RCC 7860 (cell line): ENCODE data around the gene DEF6.
A peak's percentile ranks its signal among the peaks of the same experiment; 100 is the strongest.

Experiments used
- DNase-seq: peaks from one replicate; pipeline ENCODE4 v3.0.0-alpha.2; 2015; ENCODE audit warnings: low spot score
- FAIRE-seq: peaks from 2 replicates; lab custom pipeline; 2012; peaks lifted over from hg19 to GRCh38; lab: Jason Lieb, UNC

Gene DEF6, protein sequence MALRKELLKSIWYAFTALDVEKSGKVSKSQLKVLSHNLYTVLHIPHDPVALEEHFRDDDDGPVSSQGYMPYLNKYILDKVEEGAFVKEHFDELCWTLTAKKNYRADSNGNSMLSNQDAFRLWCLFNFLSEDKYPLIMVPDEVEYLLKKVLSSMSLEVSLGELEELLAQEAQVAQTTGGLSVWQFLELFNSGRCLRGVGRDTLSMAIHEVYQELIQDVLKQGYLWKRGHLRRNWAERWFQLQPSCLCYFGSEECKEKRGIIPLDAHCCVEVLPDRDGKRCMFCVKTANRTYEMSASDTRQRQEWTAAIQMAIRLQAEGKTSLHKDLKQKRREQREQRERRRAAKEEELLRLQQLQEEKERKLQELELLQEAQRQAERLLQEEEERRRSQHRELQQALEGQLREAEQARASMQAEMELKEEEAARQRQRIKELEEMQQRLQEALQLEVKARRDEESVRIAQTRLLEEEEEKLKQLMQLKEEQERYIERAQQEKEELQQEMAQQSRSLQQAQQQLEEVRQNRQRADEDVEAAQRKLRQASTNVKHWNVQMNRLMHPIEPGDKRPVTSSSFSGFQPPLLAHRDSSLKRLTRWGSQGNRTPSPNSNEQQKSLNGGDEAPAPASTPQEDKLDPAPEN

GRCh38 chr6:35297601-35298481 is at the start of gene DEF6:
DEF6 (plus strand) TSS chr6:35297818; CDS start chr6:35297857, 39 bp downstream.
- FAIRE-seq, result no peak

DNA sequence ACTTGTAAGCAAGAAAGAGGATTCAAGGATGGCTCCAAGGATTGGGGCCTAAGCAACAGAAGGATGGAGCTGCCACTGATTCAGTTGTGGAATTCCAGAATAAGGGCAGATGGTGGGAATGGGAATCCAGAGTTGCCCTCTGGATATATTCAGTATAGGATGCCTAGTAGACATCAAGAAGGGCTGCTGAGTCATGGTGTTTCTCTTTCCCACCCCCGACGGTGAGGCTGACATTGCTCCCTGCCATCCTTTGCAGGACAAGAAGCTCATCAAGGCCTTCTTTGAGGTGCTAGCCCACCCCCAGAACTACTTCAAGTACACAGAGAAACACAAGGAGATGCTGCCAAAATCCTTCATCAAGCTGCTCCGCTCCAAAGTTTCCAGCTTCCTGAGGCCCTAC is 49.3 kb upstream of the DEF6 start:
- DNase-seq (no peak), FAIRE-seq (no peak)

More at GRCh38 chr6:35297601-35298481, at the start of gene DEF6:
- no peak for DNase-seq

DNA sequence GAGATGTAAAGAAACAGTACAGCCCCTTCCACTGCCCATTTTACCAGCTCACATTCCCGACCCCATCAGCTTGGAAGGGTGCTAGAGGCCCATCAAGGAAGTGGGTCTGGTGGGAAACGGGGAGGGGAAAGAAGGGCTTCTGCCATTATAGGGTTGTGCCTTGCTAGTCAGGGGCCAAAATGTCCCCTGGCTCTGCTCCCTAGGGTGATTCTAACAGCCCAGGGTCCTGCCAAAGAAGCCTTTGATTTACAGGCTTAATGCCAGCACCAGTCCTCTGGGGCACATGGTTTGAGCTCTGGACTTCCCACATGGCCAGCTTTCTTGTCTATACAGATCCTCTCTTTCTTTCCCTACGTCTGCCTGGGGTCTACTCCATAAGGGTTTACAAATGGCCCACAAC is 48.7 kb upstream of the DEF6 start:
- no peak for DNase-seq
- FAIRE-seq, result no peak

- DNase-seq (no peak), FAIRE-seq (no peak)
These were observed 45.7 kb upstream of the DEF6 start for GRCh38 chr6:35251949-35252348.

GRCh38 chr6:35253249-35253648 is 44.4 kb upstream of the DEF6 start:
- FAIRE-seq (no peak), DNase-seq (no peak)

DNA sequence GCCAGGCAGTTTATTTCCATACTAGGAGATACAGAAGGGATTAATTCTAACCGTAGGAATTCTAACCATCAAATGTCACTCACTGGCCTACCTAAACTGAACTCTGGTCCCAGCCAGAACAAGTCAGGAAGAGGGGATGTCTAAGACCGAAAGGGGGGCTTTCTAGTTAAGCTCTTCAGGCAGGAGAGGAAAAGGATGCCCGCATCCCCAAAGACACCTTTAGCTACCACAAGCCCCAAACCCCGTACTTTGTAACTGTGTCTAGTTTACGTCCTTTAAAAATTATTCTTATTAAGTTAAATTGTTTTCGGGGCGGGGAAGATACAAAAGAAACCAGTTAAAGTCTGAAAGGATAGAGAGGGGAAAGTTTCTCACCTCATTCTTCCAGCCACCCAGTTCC is 39.3 kb upstream of the DEF6 start:
- no peak for FAIRE-seq

DNA sequence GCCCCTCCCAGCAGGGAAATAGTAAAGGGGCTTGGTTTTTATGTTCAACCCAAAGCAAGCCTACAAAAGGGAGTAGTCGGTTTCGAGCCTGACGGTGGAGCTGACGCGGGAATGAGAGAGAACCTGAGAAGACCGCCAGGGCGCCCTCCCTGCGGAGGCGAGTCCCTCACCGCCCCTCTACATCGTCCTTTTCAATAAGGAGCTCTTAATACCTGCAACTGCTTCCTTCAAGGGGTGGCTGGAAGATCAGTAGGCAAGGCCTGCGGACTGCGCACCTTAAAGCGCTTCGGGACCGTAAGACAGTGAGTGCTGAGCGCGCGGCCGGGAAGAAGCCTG is 38.8 kb upstream of the DEF6 start:
- no peak for DNase-seq

More for the DNA sequence above, 39.3 kb upstream of the DEF6 start:
- no peak for DNase-seq

GRCh38 chr6:35259194-35259947 is 38.2 kb upstream of the DEF6 start, which contains the start of gene ZNF76:
ZNF76 (plus strand) TSS chr6:35259735; CDS start chr6:35281152, 21,417 bp downstream.
- DNase-seq, result peak; percentile 87
- FAIRE-seq, result peak; percentile 55

More for the DNA sequence above, 38.8 kb upstream of the DEF6 start:
- FAIRE-seq, result no peak

DNA sequence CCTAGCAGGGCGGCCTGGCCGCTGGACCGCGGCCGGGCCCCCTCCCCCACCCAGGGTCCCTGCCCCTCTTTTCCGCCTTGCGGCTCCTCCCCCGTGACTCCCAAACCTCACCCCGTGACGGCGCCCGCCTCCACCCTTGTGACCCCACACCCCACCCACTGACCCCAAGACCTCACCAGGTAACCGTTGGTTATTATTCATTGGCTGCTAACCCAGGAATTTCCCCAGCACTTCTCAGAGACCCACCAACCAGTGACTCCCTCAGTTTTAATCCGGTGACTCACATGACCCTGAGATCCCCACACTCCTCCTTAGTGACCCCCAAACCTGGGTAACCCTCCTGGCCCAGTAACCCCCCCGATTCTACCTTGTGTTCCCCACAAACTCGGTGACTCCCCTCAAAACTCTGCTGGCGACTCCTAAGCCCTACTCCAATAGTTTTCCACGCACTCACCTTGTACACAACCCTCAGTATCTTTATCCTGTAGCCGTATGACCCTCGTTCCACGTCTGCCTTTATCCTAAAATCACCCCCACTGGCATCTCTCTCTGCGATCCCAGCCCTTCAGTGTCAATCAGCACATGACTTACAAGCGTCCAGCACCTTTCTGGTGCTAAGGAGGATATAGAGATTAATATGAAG is 37.5 kb upstream of the DEF6 start:
- DNase-seq (peak; percentile 30), FAIRE-seq (no peak)

DNA sequence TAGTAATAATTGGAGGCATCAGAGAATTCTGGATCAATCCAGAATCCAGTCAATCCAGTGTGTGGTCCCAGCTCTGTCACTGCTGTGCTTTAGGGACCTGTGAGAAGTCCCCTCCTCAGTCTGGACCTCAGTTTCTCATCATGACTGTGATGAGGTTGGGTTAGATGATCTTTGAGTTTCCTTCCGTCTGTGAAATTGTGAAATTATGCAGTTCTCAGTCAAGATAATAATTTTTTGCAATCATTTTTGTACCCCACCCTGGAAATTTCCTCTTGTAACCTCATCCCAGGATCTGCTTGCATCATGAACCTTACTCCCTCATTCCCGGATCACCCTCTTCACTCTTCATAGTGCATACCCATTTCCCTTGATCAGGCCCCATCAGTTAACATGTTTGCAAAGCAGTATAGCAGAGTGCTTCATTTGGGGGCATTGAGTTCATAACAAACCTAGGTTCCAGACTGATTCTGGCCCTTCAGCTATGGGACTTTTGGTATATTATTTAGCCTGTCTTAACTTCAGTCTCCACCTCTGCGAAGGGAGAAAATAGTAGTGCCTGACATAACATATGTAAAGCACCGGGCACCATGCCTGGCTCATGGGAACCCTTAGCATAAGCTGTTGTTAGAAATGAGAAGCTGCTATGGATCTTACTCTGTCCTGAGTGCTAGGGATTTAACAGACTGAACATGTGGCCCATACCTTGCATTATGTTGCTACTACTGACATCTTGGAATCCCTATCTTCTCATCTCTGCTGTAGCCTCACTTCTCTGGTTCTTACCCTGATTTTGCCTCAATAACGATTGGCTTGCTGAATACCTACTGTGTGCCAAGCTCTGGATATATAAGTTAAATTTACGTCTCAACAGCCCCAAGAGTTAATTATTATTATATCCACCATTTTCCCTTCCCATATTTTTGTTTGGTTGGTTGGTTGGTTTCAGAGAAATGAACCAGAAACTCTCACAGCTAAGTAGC is 36.7 kb upstream of the DEF6 start:
- no peak for DNase-seq
- no peak for FAIRE-seq

GRCh38 chr6:35262596-35262995 is 35.0 kb upstream of the DEF6 start:
- no peak for FAIRE-seq

GRCh38 chr6:35264550-35265274 is 32.9 kb upstream of the DEF6 start:
- no peak for DNase-seq
- no peak for FAIRE-seq

More at GRCh38 chr6:35262596-35262995, 35.0 kb upstream of the DEF6 start:
- no peak for DNase-seq

GRCh38 chr6:35265523-35265922 is 32.1 kb upstream of the DEF6 start:
- DNase-seq, result no peak

DNA sequence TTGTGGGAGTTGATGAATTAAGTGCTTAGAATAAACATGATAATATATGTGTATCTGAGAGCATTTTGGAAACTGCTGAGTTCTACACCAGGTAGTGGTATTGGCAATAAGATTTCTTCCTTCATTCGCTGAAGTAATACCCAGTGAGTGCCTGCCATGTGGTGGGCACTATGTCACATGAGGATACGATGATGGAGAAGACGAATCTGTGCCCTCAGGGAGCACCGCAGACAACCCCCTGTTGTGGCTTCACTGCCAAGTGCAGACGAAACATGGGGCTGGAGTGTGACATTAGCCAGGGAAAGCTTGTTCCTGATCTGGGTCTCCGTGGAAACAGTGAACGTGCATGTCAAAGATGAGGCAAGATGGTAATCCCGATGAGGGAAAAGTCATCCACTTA is 30.2 kb upstream of the DEF6 start:
- no peak for DNase-seq
- FAIRE-seq, result no peak

More at GRCh38 chr6:35265523-35265922, 32.1 kb upstream of the DEF6 start:
- no peak for FAIRE-seq

- FAIRE-seq, result no peak
These were observed 29.7 kb upstream of the DEF6 start for GRCh38 chr6:35267897-35268296.

DNA sequence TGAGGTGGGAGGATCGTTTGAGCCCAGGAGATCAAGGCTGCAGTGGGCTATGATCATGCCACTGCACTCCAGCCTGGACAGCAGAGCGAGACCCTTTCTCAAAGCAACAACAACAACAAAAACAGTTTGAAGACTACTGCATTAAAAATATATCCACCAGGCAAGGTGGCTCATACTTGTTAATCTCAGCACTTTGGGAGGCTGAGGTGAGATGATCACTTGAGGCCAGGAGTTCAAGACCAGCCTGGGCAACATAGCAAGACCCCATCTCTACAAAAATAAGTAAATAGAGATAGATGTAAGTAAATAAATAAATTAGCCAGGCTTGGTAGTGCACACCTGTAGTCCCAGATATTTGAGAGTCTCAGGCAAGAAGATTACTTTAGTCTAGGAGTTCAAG is 25.6 kb upstream of the DEF6 start:
- FAIRE-seq (no peak), DNase-seq (no peak)

More at GRCh38 chr6:35267897-35268296, 29.7 kb upstream of the DEF6 start:
- no peak for DNase-seq

- DNase-seq (no peak), FAIRE-seq (no peak)
These were observed 23.6 kb upstream of the DEF6 start for GRCh38 chr6:35273822-35274559.
